GM18507 (cell line): Measurements from ENCODE around the gene RNF157.

Source experiments
- DNase-seq: peaks from one replicate; pipeline ENCODE4 v3.0.0; 2011; ENCODE audit warnings: low read depth; ENCODE audit not compliant: insufficient read length; ENCODE audit errors: extremely low spot score
- FAIRE-seq: peaks from 2 replicates; lab custom pipeline; 2011; peaks lifted over from hg19 to GRCh38; lab: Jason Lieb, UNC

Gene RNF157

GRCh38 chr17:76173474-76173873 lies 66.8 kb downstream of the RNF157 start:
- no peak for FAIRE-seq
- no peak for DNase-seq

- DNase-seq: no peak
- no peak for FAIRE-seq
Observed at GRCh38 chr17:76171706-76172105, 68.6 kb downstream of the RNF157 start.

- DNase-seq: no peak
- no peak for FAIRE-seq
Observed at GRCh38 chr17:76170114-76170513, 70.2 kb downstream of the RNF157 start.

- DNase-seq (no peak), FAIRE-seq (no peak)
Observed at GRCh38 chr17:76166906-76167305, 73.4 kb downstream of the RNF157 start.

GRCh38 chr17:76166168-76166567 lies 74.1 kb downstream of the RNF157 start:
- FAIRE-seq (no peak), DNase-seq (no peak)

- no peak for DNase-seq
- FAIRE-seq: no peak
Observed at GRCh38 chr17:76164331-76164730, 76.0 kb downstream of the RNF157 start.

- no peak for FAIRE-seq
- DNase-seq: no peak
Observed at GRCh38 chr17:76163919-76164318, 76.4 kb downstream of the RNF157 start.

- DNase-seq (no peak), FAIRE-seq (no peak)
Observed at GRCh38 chr17:76161619-76162266, 78.5 kb downstream of the RNF157 start.

- no peak for FAIRE-seq
Observed at GRCh38 chr17:76160896-76161528, 79.3 kb downstream of the RNF157 start.

GRCh38 chr17:76159157-76159556 lies 81.1 kb downstream of the RNF157 start:
- DNase-seq: no peak
- no peak for FAIRE-seq

More at GRCh38 chr17:76160896-76161528, 79.3 kb downstream of the RNF157 start:
- DNase-seq: no peak

GRCh38 chr17:76157759-76158158 lies 82.5 kb downstream of the RNF157 start:
- FAIRE-seq: no peak

GRCh38 chr17:76156662-76156991 lies 83.7 kb downstream of the RNF157 start:
- DNase-seq: no peak
- no peak for FAIRE-seq

More at GRCh38 chr17:76157759-76158158, 82.5 kb downstream of the RNF157 start:
- no peak for DNase-seq

GRCh38 chr17:76155988-76156661 lies 84.2 kb downstream of the RNF157 start:
- FAIRE-seq (no peak), DNase-seq (no peak)

GRCh38 chr17:76154936-76155845 lies 85.1 kb downstream of the RNF157 start:
- DNase-seq: no peak
- FAIRE-seq: no peak

- DNase-seq (no peak), FAIRE-seq (no peak)
Observed at GRCh38 chr17:76154292-76154691, 86.0 kb downstream of the RNF157 start.

GRCh38 chr17:76153640-76154039 lies 86.7 kb downstream of the RNF157 start:
- no peak for FAIRE-seq
- DNase-seq: no peak

GRCh38 chr17:76153202-76153601 lies 87.1 kb downstream of the RNF157 start:
- FAIRE-seq: no peak
- no peak for DNase-seq

GRCh38 chr17:76152591-76152990 lies 87.7 kb downstream of the RNF157 start:
- no peak for DNase-seq
- FAIRE-seq: no peak

GRCh38 chr17:76151896-76152454 lies 88.3 kb downstream of the RNF157 start:
- FAIRE-seq (no peak), DNase-seq (no peak)
